ENCODE results near the gene SF3B2.
A peak's percentile ranks its signal among the peaks of the same experiment; 100 is the strongest.
"Not testable (repeated sequence)": the region's sequence is repeated elsewhere in the genome, so short reads cannot be mapped to it uniquely, and the experiment has no call there.

SF3B2 gene, protein sequence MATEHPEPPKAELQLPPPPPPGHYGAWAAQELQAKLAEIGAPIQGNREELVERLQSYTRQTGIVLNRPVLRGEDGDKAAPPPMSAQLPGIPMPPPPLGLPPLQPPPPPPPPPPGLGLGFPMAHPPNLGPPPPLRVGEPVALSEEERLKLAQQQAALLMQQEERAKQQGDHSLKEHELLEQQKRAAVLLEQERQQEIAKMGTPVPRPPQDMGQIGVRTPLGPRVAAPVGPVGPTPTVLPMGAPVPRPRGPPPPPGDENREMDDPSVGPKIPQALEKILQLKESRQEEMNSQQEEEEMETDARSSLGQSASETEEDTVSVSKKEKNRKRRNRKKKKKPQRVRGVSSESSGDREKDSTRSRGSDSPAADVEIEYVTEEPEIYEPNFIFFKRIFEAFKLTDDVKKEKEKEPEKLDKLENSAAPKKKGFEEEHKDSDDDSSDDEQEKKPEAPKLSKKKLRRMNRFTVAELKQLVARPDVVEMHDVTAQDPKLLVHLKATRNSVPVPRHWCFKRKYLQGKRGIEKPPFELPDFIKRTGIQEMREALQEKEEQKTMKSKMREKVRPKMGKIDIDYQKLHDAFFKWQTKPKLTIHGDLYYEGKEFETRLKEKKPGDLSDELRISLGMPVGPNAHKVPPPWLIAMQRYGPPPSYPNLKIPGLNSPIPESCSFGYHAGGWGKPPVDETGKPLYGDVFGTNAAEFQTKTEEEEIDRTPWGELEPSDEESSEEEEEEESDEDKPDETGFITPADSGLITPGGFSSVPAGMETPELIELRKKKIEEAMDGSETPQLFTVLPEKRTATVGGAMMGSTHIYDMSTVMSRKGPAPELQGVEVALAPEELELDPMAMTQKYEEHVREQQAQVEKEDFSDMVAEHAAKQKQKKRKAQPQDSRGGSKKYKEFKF

DNA sequence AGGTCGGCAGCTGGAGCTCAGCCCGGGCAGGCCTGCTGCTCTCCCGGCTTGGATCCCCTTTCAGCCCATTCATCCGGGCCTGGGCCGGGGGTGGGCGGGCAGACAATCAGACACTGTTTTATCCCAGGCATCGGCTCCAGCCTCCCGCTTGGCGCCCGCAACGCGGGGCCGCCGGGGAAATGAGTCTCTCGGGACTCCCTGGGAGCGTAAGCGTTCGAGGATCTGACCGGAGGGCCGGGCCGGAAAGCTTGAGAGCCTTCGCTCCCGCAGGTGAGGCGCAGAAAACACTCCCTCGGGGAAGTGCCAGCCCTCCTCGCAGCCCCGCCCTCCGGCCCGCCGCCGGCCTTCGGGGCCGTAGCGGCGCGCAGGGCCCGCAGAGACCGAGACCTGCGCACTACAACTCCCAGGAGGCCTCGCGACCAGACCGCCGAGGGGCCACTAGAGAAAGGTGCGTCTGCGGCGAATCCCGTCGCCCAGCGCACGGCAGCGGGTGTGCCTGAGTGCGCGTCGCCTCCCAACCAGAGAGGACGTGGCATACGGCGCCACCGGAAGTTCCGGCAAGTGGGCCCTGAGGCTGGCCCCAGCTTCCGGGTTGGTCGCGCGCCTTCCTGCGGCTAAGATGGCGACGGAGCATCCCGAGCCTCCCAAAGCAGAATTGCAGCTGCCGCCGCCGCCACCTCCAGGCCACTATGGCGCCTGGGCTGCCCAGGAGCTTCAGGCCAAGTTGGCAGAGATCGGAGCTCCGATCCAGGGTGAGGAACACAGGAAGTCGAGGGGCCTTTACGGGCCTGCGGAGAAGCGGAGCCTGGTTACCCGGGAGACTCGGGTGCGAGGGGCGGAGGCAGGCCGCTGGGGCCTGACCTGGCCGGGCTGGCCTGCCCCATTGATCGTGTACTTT lies at the start of gene SF3B2:
TSS of gene SF3B2 (plus strand) at position 599 of the 898 bp plus-strand sequence. CDS start at position 620, 21 bp downstream.
- DNase-seq = peak; percentile 99

DNA sequence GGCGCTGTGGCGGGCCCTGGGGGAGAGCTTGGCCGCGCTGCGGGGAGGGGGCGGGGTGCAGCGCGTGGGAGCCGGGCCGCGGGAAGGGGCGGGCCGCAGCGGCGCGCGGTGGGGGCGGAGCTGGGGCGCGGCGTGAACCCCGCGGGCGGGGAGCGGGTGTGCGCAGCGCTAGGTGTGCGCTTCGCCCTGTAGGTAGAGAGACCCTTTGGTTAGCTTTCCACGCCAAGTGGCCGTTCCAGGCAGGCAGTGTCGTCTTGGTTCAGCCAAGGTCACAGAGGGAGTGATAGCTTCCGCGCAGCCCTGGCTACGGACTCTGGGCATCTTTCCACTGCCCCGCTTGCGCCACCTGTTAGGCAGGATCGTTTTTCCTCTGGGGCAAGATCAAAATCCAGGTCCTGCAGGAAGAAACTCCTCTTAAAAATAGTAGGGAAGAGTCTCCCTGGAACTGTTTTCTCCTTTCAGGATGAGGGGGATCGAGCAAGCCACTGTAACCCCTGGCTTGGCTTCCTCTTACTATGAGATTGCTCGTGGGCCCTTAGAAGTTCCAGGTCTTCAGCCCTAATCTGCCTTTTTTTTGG lies 49.4 kb upstream of the SF3B2 start:
- DNase-seq = peak; percentile 86

DNA sequence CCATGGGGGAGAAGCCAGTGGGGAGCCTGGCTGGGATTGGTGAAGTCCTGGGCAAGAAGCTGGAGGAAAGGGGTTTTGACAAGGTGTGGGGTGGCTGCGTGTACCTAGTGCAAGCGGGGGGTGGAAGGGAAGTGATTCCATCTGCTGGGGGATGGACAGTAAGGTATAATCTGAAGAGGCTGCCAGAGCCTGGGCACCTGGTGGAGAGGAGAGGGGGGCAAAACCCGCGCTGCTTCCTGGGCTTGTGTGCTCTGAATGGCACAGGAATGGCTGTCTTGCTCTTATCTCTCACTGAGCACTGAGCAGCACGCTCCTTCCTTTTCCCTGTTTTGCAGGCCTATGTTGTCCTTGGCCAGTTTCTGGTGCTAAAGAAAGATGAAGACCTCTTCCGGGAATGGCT lies 48.9 kb upstream of the SF3B2 start:
- DNase-seq = peak; percentile 15

DNA sequence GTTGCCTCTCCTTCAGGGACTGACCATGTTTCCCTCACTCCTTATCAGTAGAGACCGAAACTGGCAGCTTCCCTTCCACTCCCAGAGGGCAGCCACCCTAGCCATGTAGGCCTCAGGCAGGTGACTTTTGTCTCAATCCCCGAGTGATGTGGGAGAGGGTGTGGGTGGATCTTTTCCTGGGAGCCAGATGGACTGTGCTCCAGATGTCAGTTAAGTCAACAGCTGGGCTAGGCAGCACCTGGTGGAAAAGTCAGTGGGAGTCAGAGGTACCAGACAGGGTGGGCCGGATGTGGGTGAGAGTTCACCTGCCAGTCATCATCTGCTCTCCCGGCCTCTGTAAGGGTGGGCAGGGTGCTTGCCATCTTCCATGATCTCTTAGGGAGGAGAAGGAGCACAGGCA lies 48.0 kb upstream of the SF3B2 start:
- no peak for DNase-seq

DNA sequence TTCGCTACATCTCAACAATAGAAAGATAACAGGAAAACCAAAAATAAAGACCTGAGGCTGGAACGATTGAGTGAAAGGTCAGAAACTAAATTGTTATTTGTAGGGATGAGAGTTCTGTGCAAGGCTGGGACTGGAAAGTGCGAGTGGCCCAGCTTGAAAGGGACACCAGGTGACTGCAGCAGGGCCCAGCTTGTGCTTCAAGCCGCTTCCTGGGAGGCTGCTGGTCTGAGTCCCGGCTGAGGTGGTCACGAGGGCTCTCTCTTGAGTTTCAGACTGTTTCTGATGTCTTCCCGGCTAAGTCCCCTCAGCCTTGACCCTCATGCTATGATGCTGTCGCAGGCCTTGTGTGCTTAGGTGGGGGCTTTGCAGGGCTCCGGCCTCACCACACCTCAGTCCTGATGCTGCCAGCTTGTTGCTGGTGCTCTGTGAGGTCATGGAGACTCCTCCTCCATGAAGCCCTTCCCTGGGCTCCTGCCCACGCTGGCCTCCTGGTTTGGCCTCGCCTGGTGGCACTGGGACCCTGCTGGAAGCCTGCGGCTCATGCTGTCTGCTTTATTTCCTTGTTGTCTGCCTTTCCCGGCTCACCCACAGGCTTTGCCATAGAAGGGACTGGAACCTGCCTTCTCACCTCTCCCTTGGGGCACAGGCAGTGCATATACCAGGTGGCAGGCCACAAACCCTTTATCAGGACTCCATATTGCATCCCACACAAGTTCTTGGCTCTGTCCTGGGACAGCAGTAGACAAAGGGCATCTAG lies 45.9 kb upstream of the SF3B2 start:
- DNase-seq = no peak

DNA sequence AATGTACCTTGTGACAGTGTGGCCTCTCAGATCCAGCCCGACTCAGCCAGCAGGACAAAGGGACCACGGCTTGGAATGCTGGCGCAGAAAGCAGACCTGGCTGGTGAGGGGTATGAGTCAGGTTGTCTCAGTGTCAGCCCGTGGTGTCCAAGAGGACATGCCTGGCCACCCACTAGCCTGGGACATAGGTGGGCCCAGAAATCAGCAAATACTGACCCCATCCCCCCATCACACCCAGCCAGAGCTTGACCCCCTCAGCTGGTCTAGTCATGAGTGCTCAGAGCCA lies 45.3 kb upstream of the SF3B2 start:
- no peak for DNase-seq

DNA sequence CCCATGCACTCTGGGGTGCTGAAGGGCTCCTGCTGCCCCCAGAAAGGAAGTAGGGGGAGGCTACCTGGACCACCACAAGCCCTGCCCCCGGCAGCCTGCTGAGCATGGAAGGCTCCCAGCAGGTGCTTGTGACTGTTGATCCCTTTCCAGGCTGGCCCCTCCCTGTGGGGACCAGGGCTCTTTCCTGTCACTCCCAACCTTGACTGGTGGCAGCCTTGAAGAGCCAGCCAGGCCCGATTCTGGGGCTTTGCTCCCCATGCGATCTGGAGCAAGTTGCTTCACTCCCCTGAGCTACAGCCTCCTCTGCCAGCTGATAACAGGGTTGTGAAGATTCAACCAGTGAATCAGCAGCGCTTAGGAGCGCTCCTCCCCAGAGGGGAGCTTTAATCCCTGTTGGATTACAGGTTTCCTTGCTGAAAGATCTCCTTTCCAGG lies 44.9 kb upstream of the SF3B2 start:
- DNase-seq = no peak

DNA sequence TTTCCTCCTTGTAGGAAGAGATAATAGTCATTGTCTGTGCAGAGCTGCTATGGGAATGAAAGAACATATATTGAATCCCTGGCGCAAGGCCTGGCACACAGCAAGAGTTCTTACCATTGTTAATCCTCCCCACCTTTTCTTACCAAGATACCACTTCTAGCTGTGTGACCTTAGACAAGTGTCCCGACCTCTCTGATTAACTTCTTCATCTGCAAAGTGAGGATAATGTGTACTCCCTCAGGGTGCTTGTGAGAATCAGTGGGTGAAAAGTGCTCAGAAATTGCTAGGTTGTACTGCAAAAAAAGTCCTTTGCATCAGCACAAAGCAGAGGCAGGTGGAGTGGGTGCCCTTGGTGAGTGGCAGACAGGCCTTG lies 44.1 kb upstream of the SF3B2 start:
- no peak for DNase-seq

DNA sequence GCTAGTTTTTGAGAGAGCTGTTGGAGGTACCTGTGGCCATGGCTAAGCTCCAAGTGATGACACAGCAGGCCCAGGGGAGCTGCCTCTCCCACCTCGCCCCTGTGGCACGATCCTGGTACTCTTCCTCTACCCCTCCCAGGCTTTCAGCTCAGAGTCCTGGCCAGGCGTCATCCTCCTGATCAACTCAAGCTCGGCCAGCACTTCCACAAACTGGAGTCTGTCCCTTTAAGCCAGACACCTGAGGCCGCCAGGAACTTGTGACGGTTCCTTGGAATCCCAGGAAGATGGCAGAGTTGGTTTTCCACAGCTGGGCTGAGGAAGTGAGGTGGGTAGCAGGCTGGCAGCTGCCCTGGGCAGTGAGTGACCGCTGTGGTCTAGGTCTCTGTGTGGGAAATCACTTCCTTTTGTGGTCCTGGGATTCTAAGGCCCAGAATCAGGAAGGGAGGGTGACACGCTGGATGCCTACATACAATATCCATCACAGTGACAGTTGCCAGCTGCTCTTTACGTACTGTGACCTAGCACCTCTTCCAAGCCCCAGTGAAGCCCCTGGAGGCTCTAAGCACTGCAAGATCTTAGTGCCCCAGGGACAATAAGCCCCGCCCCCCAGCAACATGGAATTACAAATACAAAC lies 43.6 kb upstream of the SF3B2 start:
- DNase-seq = peak; percentile 41

DNA sequence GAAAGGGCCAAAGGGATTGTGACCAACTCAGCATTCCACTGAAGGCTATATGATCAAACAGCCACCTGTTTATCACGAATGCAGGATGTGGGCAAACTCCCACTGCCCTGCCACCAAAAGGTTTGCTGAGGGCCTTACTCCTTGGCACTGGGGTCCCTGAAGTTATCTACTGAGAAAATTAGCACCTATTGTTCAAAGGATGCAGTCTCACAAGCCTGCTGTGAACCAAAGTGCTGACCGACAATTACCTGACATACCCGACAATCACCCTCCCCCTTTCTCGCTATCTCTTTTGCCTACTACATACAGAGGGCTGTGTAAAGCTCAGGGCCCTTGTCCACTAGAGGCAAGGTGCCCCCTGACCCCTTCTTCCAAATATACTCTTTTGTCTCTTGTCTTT lies 42.1 kb upstream of the SF3B2 start:
- DNase-seq = not testable (repeated sequence)

DNA sequence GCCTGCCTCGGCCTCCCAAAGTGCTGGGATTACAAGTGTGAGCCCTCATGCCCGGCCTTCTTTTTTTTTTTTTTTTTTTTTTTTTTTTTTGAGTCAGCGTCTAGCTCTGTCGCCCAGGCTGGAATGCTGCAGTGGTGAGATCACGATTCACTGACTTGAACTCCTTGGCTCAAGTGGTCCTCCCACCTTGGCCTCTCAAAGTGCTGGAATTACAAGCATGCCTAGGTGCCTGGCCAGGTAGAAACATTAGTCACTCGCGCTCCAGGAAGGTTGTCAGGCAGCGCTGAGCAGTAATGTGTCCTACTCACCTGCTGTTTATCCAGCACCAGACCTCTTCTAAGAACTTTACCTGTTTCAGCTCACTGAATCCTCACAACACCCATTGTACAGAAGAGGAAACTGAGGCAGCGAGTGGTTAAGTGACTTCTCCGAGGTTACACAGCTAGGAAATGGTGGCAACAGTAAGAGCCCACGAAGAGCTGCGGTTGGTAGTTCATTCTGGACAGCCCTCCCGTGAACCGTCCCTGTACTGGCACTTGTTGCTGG lies 40.9 kb upstream of the SF3B2 start:
- DNase-seq = no peak

DNA sequence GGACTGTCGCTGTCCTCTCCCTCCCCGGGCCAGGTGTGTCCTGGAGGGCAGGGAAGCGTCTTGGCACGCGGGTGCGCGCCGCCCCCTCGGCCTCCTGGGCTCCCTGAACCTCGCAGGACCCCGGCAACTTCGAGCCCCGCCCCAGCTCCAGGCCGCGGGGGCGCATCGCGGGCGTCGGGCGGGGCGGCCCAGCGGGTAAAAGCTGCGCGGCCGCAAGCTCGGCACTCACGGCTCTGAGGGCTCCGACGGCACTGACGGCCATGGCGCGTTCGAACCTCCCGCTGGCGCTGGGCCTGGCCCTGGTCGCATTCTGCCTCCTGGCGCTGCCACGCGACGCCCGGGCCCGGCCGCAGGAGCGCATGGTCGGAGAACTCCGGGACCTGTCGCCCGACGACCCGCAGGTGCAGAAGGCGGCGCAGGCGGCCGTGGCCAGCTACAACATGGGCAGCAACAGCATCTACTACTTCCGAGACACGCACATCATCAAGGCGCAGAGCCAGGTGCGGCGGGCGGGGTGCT lies 40.3 kb upstream of the SF3B2 start, which contains the start of gene CST6:
TSS of gene CST6 (plus strand) at position 224 of the 519 bp plus-strand sequence. CDS start at position 261, 37 bp downstream.
- peak; percentile 44 for DNase-seq

DNA sequence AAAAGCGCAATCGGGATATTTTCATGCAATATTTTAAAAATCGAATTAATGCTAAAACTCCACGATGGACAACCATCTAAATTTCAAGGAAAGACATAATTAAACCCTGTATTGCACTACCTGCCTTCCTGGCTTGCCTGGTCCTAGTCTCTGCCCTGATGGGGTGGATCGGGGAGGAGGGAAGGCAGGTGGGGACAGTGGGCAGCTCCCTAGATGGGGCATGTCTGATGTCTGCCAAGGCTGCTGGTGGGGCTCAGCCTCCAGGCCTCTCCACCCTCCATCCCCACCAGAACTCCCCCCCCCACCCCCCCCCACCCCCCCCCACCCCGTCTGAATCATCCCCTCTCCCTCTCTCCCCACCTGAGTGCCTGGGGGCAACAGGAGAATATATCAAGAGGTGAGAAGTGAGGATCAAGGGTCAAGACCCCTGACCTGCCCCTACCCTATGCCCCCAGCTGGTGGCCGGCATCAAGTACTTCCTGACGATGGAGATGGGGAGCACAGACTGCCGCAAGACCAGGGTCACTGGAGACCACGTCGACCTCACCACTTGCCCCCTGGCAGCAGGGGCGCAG lies 39.7 kb upstream of the SF3B2 start:
- no peak for DNase-seq

DNA sequence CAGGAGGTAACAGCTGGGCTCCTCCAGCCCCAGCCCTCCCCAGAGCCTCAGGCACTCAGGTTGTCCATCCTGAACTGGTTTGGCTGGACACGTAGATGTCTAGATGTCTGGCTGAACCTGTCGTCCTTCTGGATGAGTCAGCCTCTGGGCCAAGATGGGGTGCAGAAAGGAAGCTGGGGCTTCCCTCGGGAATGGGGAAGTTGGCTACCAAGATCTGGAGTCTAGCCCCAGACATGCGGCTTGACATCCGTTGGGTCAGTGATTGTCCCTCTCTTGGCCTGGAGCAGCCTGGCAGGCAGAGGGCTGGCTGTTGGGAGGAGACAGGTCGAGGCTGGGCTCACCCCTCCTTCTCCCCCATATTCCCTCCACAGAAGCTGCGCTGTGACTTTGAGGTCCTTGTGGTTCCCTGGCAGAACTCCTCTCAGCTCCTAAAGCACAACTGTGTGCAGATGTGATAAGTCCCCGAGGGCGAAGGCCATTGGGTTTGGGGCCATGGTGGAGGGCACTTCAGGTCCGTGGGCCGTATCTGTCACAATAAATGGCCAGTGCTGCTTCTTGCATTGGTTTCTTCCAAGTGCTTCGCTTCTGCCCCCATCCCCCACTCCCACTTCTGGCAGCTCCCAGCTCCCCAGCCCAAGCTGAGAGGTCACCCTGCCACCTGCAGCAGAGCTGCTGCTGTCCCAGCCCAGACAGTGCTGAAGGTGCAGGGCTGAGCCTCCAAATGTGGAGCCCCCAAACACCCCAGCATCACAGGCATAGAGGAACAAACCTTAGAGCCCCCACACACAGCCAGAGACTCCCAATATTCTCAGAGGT lies 39.0 kb upstream of the SF3B2 start:
- no peak for DNase-seq

DNA sequence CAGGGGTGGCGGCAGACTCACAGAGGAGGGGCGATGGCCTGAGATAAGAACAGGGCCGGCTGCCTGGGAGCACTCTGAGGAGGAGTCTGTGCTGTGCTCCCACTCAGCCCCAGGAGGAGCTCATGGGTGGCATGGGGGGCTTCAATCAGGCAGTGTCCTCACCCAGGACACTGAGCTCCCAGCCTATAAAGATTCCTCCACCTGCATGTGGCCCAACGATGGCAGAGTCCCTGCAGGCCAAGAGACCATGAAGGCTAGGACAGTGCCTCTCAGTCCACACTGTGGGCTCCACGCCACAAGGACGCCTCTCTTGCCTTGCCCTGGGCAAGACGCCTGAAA lies 38.4 kb upstream of the SF3B2 start:
- DNase-seq = no peak

DNA sequence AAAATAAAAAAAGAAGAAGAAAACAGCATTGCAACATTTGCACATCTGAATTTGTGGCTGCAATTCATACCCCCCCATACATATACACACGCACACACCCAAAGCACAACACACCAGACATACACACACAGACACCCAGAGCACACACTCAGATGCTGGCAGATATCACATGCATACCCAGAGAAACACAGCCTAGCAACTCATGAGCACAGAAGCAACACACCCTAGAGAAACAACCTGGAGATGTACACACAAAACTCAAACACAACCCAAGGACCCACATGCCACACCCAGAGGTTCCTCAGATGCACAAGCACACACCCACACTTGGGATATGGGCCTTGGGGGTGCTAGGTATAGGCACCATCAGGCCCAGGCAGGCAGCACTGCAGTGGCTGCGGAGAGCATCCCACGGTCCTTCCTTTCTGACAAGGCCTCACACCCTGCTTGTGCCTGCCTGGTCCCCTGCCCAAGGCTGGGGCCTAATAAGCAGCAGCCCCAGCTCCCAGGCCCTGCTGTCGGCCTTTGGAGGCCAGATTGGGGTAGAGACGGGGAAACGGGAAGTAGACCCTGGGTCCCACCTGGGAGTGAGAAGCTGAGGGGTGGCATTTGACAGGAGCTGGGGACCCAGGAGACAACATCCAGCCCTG lies 37.2 kb upstream of the SF3B2 start:
- DNase-seq = no peak

DNA sequence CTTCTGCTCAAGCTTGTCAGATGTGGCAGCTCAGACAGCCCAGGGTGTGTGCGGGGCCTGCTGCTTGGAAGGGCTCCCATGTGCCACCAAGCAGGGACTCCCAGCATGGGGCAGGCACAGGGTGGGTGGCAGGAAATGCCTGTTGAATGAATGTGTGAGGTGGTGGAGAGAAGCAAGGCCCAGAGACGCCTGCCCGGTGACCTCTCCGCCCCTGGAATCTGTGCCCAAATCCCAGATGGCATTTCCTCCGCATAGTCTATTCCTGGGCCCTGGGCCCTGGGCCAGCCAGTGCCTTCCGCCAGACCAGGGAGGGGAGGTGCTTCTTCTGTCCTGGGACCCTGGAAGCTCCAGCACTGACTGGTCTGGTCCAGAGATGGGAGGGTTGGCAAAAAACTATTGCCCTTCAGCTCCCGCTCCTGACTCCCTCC lies 36.7 kb upstream of the SF3B2 start:
- no peak for DNase-seq

DNA sequence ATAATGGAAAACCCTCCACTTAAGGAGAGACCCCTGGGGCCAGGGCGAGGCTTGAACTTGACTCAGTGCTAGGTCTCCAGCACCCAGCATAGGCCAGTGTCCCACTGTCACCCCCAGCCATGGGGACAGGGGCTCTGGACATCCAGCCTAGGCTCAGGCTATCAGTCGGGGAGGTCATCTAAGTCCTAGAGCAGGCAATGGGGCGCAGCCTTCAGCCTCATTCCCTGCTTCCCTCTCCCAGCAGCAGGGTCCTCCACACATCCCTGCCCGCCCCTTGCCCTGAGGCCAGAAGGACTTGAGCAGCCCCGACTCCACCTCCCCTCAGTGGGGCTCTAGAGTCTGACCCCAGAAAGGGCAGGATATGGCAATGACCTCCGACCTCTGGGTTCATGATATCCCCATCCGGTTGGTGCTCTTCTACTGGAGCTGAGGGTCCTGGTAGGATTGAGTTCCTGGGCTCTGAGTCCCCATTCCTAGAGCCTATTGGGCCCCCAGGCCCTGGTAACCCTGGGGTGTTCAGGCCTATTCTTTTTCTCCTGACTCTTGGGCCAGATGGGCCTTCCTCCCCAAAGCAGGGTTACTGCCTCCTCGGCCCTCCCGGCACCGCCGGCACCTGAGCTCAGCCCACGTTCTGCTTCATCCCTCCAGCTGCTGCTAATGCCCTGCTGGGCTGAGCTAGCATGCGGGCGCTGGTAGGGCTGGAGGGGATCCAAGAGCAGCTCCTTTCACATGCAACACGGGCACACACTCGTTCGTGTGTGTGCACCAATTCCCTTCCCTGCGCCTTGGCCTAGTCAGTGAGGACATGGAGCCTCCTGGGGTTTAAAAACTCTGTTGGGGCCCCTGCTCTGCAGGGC lies 36.0 kb upstream of the SF3B2 start:
- no peak for DNase-seq
